ENCODE data around the gene EYS.
"Not testable (repeated sequence)": the region's sequence is repeated elsewhere in the genome, so short reads cannot be mapped to it uniquely, and the experiment has no call there.

Gene EYS

DNA sequence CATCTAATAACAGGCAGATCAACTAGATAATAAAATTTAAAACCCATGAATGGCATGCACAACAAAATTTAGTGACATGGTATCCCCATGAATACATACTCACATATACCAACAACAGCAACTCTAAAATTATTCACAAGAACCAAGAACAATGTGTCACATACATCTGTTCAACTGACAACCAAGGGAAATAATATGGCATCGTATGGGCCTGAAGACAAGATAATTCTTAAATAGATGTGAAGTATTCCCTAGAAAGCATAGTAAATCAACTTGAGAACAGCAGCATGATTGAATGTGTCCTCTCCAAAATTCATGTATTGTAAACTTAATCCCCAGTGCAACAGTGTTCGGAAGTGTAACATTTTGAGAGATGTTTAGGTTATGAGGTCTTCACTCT, 635.5 kb downstream of the EYS start:
- DNase-seq, result no peak

DNA sequence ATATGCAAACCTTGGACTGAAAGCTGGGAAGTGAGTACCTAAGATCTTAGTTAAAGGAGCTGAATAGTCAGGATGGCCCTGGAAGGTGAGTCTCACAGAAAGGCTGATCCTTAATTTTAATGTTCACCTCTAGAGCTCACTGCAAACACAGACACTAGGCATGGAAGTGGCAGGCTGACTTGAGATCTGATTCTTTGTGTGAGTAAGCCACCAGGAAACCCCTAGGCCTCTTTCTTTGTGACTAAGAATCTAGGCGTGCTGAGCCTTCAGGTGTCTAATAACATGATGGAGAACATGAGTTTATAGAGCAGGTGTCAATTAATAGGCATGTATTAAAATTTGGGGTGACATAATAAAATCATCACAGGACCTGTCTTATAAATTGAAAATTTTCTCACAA, 642.2 kb downstream of the EYS start:
- no peak for DNase-seq

DNA sequence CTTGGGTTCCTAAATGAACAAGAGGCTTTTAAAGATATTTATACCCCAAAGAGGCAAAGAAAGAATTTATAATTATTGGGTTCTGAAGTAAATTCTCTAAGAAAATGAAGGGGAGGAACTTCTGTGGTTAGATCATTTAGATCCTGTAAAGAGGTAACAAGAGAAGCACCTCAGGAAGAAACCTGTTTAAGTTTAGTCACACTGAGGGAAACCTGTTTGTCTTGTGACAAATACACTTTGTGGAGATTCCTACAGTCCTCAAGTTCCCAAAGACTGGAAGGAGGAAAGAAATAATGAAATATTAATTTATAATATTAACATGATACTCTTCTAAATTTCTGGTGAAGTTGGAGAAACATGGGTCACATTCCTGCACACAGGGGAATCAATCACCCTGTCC, 647.5 kb downstream of the EYS start:
- no peak for DNase-seq

DNA sequence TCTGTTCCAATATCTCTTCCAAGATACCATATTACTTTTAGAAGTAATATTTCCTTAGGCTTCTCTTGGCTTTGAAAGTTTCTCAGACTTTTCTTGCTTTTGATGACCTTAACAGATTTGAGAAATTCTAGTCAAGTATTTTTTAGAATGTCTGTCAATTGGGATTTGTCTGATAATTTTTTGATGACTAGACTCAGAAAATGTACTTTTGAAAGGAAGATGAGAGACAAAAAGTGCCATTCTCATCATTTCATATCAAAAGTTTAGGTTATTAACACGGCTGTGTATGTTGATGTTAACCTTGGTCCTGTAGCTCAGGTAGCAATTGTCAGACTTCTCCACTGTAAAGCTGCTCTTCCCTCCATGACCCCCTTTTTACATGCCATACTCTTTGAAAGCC, 651.5 kb downstream of the EYS start:
- DNase-seq, result no peak

DNA sequence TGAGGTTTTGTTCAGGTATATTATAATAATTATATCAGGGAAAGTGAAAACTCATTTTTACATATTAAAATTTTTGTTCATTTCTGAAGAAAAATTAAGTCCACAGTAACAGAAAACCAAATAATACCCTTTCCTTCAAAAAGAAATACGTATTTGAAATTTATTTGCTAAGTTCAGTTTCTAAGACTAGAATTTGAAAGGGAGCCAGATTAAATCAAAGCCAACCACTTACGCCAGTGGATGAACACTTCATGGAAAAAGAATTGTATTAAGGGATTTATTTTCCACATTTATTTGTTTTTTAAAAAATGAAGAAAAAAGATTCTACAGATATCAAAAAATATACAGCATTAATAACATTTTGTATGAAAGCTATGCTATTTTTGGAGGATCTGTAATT, 654.4 kb downstream of the EYS start:
- no peak for DNase-seq

DNA sequence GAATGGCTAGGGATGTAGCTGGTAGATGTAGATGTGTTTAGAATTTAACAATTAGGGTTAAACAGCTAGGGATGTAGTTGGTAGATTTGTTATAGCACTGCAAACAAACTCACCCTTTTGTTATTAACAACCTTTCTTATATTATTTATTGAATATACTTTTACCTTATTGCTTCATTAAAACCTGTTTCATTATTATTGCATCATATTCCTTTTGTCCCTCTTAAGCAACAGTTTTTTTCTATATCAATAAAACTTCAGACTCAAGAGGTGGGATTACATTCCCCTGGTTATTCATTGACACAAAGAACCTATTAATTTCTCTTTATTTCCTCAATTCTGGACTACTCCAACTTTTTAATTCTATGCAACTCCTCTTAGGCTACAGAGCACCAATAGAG, 661.2 kb downstream of the EYS start:
- no peak for DNase-seq

DNA sequence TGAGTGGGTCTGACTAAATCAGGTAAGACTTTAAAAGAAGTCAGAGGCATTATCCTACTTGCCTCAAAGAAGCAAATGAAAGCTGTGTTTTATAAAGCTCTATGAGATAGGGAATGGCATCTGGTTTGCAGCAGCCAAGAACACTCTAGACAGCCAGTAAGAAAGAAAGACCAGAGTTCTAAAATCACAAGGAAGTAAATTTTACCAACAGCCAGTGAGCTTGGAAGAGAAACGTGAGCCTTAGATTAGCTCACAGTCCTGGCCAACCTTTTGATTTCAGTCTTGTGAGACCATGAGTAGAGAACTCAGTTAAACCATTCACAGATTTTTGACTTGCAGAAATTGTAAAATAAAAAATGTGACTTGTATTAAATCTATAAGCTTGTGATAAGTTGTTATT, 693.0 kb downstream of the EYS start:
- no peak for DNase-seq

DNA sequence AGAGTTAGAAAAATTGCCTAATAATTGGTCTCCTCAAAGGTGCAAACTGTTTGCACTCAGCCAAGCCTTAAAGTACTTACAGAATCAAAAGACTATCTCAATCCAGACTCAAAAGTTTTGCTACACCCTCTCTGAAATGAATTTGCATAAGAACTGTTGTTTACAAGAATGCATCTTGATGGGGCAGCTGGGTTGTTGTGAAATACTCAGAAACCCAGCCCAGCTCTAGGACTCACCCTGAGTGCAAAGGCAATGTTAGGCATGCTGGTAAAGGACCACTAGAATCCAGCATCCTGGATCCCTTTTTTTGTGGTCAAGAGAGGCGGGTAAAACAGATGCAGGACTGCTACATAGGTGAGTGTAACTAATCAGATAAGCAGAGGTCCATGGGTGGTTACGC, 700.2 kb downstream of the EYS start:
- DNase-seq, result no peak

DNA sequence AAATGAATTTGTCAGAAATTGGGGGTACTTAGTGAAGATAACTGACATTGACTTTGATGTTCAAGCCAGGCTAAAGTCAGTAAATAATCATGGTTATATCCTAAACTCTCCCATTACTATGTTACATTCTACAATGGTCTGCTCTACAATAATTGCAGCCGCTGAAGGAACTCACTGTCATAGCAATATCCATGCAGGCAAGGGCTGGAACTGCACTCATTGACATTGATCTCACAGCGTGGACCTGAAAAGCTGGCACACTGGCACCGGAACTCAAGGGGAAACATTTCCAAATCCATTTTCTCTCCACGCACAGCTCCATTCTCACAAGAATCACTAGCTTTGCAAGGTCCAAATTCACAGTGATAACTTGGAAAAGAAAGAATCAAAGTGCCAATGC, 702.7 kb downstream of the EYS start:
- DNase-seq, result no peak

DNA sequence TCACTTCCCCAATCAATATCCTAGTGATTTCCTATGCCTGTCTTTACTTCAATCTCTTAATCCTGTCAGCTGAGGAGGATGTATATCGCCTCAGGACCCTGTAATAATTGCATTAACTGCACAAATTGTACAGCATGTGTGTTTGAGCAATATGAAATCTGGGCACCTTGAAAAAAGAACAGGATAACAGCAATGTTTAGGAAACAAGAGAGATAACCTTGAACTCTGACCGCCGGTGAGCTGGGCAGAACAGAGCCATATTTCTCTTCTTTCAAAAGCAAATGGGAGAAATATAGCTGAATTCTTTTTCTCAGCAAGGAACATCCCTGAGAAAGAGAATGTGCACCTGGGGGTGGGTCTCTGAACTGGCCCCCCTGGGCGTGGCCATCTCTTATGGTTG, 704.1 kb downstream of the EYS start:
- not testable (repeated sequence) for DNase-seq

DNA sequence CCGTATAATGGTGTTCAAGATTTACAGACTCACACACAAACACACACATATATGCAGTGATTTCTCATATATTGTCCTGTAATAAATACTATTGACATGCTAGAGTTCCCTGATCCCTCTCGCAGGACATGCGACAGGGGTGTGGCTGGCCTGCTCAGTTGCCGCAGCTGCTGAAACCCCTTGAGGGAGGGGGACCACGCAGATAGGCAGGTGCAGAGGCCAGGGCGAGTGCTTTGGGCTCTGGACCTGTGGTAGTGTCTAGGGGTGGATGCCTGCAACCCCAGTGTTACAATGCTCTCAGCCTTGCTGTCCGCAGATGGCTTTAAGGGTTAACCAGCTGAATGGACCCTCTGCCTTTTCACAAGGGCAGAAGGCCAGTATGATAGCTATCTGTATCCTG, 706.2 kb downstream of the EYS start:
- DNase-seq, result no peak

DNA sequence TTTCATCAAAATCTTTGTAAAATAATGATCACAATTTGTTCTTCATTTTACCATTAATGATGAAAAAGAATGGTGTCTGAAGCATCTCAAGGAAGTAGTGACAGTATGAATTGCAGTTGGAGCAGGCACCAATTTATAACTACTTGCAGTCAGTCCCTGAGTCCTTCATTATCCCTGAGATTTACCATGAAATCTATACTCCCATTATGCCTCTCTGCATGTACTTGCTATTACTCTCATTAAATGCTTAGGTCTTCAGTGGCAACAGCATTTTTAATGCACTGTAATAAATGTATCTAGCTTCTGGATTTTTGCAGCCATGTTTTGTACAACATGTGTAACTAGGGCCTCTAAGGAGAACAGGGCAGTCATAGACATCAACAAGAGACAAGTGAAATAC, 708.8 kb downstream of the EYS start:
- no peak for DNase-seq

DNA sequence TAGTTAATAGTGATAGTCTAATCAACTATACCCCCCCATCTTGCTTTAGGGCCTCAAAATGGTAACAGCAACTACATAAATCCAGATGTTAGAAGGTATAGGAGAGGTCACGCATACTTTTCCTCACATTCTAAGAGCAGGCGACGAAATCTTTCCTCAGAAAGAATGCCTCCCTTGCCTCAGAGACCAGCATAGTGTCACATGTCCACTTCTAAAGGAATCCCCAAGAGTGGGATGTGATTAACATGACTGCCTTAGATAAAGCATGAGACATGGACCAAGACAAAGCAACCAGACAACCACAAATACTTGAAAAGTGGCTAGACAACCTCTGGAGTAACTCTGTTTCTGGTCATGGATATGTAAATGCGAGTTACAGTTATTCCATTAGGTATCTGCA, 710.7 kb downstream of the EYS start:
- DNase-seq, result no peak

DNA sequence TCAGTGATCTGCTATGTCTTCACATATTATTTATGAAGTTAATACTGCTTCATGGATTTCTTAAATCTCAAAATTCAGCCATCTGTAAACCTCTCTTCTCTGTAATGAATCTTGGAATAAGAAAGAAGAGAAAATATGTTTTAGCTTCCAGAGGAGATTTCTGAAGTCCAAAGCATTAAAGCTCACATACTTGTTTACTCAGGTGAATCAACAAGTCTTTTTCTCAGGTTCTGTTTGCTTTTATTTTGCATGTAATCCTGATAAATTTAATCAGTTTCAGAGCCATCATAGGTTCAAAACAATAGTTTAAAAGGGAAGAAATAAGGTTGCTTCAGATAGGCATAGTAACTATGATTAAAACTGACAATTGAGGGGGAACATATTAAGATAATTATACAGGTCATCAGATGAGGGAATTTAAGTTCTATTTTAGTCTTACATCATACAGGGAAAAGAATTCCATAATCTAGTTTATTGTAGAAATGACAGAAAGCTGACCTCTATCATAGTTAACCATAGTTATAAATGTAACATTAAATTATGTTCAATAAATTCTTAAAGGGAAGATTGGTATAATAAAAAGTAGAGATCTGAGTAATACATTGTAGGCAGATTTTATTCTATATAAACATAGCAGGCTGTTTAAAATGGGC, 716.2 kb downstream of the EYS start:
- no peak for DNase-seq

DNA sequence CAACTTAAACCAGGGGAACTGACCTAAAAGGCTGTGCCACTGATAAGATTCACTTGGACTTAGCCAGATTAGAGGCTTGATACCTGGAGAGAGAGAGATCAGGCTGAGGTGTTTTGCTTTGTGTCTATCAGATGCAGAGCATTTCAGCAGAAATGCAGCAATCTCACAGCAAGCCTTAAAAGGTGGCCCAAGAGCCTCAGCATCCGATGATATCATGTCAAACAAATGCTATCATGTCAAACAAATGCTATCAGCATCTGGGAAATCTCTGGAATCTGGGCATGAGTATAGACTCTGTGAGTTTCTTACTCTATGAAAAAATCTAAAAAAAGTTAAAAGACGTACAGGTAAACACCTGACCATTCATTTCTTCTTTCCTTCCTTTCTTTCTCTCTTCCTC, 718.9 kb downstream of the EYS start:
- no peak for DNase-seq

DNA sequence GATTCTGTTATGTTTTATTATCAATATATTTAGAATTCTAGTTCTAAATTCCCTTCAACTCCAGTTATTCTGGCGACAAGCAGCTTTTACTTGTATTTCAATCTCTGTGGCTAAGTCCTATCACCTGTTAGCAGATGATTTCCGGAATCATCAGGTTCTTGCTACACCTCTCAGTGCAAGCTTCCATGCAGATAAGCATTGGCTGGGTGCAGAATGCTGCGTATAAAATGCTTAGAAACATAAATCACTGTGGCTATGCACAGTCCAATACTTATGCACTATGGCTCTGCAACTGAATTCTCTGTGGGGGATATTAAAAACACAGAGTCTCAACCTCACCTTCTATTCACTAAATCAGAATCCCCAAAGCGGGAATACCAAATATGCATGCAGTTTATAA, 720.0 kb downstream of the EYS start:
- DNase-seq, result no peak

DNA sequence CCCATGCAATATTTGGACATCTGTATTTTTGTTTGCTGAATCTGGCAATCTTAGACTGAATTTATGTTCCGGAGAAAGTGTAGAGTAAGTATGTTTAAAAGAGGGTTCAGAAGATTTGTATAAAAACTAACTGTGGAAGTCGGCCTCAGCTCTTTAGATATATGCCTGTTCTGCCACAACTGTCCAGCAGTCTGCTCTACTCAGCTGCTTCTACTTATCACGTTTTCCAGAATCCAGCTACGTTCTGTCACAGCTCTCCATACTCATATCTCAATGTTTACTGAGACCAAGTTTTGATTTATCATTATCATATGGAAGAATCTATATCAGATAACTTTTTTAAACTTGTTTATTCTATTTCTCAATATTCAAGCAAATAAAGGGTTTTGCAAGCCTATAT, 721.3 kb downstream of the EYS start:
- DNase-seq, result no peak

DNA sequence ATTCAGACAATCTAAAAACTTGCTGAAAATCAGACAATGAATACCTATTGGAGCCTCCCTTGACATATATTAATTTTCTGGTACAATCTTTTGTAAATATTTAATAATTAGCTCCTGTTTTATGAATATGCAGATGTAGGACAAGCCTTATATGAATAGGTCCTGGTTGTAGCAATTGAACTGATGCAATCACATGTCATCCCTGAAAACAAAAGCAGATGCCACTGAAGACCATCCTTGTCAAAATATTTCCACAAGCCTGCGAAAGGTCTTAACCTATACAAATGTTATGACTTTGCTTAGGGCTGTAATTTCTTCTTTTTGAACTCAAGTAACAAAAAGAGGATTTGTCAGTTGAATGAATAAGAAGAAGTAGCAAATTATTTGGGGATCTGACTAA, 722.1 kb downstream of the EYS start:
- no peak for DNase-seq

DNA sequence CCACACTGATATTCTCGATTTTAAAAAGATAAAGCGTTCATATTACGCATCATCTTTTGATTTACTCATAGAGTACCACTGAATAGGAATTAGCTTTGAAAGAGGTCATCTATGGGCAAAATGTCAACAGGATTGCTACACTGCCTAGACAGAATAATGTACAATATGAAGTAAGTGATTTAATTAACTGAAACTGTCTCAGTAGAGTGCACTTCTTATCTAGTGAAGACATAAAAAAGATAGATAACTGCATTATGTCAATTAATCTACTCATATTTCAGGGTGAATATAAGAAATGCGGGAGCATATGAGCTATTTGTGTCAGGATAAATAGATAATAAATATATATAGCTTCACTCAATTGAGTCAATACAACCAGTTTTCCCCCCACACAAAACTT, 723.9 kb downstream of the EYS start:
- DNase-seq, result no peak

DNA sequence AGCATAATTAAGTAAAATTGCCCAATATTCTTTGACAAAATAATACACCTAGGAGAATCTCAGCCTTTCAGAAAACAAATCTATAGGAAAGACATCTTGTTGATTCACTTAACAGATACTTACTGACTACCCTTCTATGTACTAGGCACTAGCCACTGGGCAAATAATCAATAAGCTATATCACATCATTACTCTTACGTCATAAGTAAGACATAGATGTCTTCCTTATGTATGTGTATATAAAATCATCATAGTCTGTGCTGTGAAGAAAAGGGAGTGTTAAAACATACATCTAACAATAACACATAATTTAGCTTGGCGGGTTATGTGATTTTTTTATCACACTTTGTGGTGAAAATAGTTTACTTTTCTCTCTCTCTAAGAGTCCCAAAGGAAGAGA, 733.9 kb downstream of the EYS start:
- DNase-seq, result no peak

DNA sequence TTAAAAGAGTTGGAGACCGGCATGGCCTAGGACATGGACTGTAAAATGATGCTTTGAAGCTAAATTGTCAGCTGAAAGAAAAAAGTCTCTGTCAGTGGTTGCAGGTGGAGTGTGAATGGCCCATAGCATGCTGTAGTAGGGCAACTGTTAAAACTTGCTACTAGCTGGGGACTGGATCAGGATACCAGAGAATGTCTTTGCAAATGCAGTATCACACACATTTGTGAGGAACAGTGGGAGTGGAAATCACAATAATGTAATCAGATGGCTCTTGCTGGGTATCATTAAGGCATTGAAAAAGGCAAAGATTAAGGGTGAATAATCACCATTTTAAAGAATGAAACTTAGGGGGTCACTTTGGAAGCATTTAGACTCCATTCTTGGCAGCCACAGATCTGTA, 737.9 kb downstream of the EYS start:
- no peak for DNase-seq

DNA sequence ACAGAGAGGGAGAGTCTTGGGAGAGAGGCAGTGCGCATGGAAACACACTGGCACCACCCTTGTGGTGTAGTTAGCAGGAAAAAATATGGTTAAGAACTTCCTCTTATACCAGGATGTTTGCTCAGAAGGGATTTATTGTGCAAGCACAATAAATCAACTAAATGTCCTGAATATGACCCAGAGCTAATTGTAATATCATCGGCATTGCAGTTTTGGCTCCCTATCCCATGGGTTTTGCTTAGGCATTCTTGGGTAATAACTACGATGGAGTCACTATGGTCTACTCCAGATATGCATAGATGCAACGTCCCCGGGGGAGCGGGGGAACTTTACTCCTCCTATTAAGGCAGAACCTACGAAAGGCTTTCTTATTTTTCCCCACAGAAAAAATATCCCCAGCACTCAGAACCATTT, 751.6 kb downstream of the EYS start:
- DNase-seq, result no peak

DNA sequence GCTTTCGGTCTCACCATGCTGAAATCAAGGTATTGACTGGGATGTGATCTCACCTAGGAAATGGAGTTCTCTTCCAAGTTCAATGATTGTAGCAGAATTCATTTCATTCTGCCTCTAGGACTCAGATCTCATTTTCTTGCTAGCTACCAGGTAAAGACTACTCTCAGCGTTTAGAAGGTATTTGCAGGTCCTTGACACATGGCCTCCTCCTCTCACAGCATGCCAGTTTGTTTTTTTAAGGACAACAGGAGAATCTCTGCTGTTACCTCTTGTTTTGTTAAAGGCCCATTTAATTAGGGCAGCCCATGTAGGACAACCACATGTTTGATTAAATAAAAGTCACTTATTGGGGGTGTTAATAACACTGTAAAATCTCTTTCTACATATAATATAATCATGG, 757.8 kb downstream of the EYS start:
- DNase-seq, result no peak

DNA sequence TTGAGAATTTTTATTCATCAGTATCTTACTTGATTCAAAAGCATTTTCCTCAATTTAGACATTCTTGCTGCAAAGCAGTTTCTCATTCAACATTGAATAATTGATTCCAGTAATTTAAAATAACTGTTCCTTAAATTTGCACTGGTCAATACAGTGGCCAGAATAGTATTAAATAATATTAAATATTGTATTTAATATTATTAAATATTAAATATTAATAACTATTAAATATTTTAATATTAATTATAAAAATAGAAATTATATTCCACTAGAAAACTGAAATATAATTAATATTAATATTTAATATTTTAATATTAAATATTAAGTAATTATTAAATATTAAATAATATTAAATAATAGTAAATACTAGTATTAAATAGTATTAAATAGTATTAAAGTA, 758.8 kb downstream of the EYS start:
- DNase-seq, result no peak

DNA sequence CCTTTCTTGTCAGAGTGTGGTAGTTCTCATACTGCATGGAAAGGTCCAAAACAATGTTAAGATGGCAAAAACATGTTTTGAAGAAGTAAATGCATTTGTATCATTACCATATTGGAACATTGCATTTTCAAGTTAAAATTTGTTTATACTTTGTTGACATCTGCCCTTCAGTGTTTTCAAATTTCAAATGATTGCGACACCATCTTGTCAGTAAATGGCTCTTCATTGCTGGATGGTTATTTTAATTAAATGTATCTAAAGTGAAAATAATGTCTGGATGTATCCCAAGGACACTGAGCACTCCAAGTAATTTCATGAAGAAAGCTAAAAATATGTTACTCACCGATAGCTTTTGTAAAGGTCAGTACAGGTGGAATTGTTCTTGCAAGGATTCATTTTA, 761.6 kb downstream of the EYS start:
- DNase-seq, result no peak

DNA sequence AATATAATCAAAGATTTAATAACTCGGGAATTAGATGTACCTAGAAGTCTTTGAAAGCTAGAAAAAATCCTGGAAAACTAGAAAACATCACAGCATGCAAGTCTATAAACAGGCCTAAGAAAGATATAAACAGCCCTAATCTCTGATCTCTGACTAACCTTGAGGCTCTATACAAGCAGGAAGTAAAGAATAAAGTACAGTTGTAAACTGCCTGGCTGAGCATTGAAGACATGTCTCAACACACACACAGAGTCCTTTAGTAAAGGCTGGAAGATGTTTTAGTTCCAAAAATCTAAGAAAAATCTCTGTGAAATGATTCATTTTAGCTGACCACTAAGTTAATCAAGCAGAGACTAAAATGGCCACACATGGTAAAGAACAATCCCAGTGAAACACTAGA, 774.5 kb downstream of the EYS start:
- no peak for DNase-seq

Measured in CD4-positive, alpha-beta T cell treated with Interleukin-12 subunit alpha and Interleukin-12 subunit beta, for 1 hour (primary cell).